Liver (tissue), 3 donors: ENCODE data around the gene GDPD5.

ENCODE experiments used
- CTCF ChIP-seq: fragments of 150-350 bp; IDR thresholded peaks from 2 replicates; pipeline ENCODE4 v1.5.1; 2017; ENCODE audit warnings: improper control_type of control experiment, low read depth, low read length; ENCODE audit not compliant: missing input control
- NR2F2 ChIP-seq: IDR thresholded peaks from 2 replicates; pipeline ENCODE4 v1.6.1; 2016; ENCODE audit warnings: antibody characterized with exemption
- REST ChIP-seq: IDR thresholded peaks from 2 replicates; pipeline ENCODE4 v1.6.1; 2016; ENCODE audit warnings: antibody characterized with exemption, mild to moderate bottlenecking
- RXRA ChIP-seq, 2 donors: IDR thresholded peaks; 2 replicates each; pipeline ENCODE4 v1.6.1; 2017 to 2018; ENCODE audit warnings: antibody characterized with exemption in 2 of 2, mild to moderate bottlenecking in 1 of 2
- TAF1 ChIP-seq: conservative IDR thresholded peaks from 2 replicates; pipeline ENCODE4 v1.6.1; 2016; ENCODE audit warnings: antibody characterized with exemption, mild to moderate bottlenecking
- YY1 ChIP-seq: IDR thresholded peaks from 2 replicates; pipeline ENCODE4 v1.6.1; 2016; ENCODE audit warnings: antibody characterized with exemption, mild to moderate bottlenecking
- donor health status: healthy.
- donor health status: healthy.

GRCh38 chr11:75535071-75535470 lies 9.3 kb upstream of the GDPD5 start:
- TF ChIP-seq YY1 = no peak
- TF ChIP-seq CTCF = no peak
- no peak for TF ChIP-seq TAF1
- no peak for TF ChIP-seq RXRA (IDR thresholded peaks at IDR 0.05)
- no peak for TF ChIP-seq REST
- TF ChIP-seq NR2F2 = no peak
